Posterior vena cava (tissue), 2 donors: ENCODE measurements around the gene PXN. TPM values are rescaled to one million over a fixed set of nuclear protein-coding genes. Genes with fewer than 3 reads are reported as not detected.
A peak's percentile ranks its signal among the peaks of the same experiment; 100 is the strongest.

Experiments used
- DNase-seq: peaks from one replicate; pipeline ENCODE4 v3.0.0-alpha.2; 2020; ENCODE audit warnings: low spot score
- intact Hi-C, 2 donors: fragments of 100-400 bp; cut with DNase I; formaldehyde crosslinking; loops; one replicate each; pipeline versions ENCODE4 v1.14.1 to v1.14.2; 2022 to 2023
- long read RNA-seq, 2 donors: library from polyadenylated mRNA; unstranded; transcript quantifications; one replicate each; pipeline ENCODE4 v2.0.0, GENCODE V29; 2020 to 2021
- total RNA-seq, 2 donors: library from RNA; stranded (reverse); fragmentation: NEBNext Ultra II Directional; extraction: Animal tissue kit (Norgen Biotek cat#: 25700); gene quantifications; one replicate each; pipeline ENCODE4 v1.2.1, GENCODE V29; 2021
- donor health status: DM: yes; HTN: yes; CAD: no.
- donor health status: DM: yes; HTN: yes; CAD: no.

The PXN gene
- 100 to 1,000 TPM; 110 to 113 TPM for total RNA-seq
- long read RNA-seq, donor 1, partial matches to known transcripts = 4 of 88 reads
- long read RNA-seq, donor 1, other reads (novel, unspliced or antisense) = 82 of 88 reads
- long read RNA-seq, donor 2, partial matches to known transcripts = 11 of 163 reads
- long read RNA-seq, donor 2, other reads (novel, unspliced or antisense) = 152 of 163 reads

DNA sequence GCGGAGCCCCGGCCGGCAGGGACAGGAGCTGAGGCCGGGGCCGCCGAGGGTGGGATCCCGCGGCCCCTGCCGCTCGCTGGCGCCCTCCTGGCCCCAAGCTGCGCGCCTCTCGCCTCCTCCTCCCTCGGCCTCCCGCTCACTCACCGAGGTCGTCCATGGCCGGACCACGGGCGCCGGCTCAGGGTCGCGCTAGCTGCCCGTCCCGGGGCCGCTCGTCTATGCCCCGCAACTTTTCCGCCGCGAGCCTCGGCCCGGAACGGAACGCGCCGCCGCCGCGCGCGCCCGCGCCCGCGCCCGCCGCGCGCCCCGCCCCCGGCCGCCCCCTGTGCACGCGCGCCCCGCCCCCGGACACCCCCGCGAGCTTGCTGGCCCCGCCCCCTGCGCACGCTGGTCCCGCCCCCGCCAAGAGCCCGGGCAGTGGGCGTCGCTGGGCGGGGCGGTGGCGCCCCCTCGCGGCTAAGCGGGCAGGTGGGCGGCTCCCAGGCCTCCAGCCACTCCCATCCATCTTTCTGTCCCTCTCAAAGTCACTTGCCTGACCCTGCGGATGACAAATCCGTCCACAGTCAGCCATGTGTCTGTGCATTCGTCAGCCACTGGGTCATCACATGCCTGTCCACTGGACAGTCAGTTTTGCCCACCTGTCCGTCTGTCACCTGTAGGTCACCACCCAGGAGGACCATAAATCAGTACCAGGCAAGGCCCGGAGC is at the start of gene PXN:
Gene PXN (minus strand): TSS at position 258 of the 707 bp plus-strand sequence. CDS start 101 bp downstream, at position 157.
- intact Hi-C loops = loop anchor here (2.0 to 5.0 kb wide), 2 partner anchors 37 to 38 kb away; no protein-coding TSS in a partner anchor
- DNase-seq = peak; percentile 97

DNA sequence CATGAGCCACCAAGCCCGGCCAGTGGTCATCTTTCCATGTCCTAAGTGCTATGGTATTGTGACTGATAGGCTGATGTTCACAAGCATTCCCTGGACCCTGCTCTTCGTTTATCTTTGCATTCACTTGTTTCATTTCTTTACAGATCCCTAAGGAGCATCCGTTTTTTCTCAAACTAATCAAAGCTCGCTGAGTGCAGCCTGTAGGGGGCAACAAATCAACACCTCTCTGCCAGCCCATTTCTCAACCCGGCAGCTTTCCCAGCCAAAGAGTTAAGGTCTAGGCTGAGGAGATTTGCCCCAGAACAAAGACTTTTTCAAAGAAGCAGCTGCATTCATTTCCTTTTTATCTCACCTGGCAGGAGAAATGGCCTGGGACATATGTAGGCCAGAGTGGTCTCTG is 48.7 kb upstream of the PXN start:
- intact Hi-C loops = no loop called here
- DNase-seq = no peak

DNA sequence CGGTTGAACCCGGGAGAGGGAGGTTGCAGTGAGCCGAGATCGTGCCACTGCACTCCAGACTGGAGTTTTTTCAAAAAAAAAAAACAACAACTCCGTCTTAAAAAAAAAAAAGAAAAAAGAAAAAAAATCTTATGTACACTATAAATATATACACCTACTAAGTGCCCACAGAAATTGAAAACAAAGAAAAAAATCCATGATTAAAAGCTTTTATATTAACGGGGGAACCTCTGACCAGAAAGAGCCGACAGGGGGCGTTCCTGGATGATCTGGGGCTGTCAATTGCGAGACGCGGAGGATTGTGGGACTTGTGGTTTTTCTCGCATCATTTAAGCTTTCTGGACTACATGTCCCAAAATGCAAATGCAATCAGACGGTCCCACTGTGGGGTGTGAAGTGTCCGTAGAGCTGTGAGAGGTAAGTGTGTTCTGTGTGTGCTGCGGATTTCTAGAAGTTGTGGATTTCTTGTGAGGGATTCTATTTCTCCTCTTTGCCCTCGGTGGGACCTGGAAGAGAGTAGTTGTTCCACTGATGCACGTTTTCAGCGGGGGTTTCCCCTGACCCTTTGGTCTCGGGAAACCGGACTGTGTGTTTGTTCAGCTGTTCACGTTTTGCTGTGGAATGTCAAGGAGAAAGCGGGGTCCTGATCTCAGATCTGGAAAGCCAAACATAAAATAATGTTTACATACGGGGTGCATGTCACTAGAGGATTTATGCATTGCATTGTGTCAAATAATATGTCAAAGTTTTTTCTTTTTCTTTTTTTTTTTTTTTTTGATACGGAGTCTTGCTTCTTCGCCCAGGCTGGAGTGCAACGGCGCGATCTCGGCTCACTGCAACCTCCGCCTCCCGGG is 36.7 kb upstream of the PXN start, which contains the start of gene SIRT4:
Gene SIRT4 (plus strand): TSS at position 360 of the 854 bp plus-strand sequence. CDS start 1,241 bp downstream, outside the sequence.
- peak; percentile 95 for DNase-seq
- intact Hi-C loops = no loop called here

DNA sequence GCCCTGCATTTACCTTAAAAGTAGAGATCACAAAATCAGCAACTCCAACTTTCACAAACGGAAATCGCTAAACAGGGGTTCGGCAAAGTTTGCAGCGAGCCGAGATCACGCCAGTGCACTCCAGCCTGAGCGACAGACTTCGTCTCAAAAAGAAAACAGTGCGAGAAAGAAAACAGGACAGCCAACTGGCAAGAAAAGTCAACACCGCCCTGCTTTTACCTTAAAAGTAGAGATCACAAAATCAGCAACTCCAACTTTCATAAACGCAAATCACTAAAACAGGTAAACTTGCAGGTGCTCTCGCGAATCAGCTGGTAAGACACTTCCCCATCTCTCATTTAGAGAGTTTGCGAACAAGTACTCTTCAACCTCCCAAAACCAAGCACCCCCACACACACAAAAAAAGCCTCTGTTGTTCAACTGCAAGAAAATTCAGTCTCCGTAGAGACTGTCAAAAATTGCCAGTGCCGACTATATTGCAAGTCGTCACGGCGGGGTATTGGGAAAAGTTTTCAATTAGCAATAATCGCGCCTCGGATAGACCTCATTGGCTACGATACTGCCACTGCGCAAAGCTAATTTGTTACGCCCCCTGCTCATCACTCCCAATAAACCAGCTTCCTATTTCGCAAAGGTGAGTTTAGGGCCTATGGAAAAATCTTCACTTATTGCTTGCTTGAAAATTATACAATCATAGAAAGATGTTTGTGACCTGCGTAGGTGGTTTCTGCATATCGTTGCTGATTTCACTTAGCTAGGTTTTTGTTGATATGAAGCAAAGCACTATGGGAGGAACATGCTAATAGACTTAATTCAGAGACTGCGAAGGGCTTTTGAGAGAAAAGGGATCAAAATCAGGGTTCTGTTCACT is 27.4 kb upstream of the PXN start, which contains the start of gene RNU4-1:
Gene RNU4-1 (minus strand): TSS at position 577 of the 871 bp plus-strand sequence.
- intact Hi-C loops = no loop called here

DNA sequence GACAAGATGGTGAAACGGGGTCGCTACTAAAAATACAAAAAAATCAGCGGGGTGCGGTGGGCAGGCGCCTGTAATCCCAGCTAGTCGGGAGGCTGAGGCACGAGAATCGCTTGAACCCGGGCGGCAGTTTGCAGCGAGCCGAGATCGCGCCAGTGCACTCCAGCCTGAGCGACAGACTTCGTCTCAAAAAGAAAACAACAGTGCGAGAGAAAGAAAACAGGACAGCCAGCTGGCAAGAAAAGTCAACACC is 26.8 kb upstream of the PXN start:
- intact Hi-C loops = no loop called here
- no peak for DNase-seq

More for the DNA sequence above, 27.4 kb upstream of the PXN start, which contains the start of gene RNU4-1:
- DNase-seq = no peak

DNA sequence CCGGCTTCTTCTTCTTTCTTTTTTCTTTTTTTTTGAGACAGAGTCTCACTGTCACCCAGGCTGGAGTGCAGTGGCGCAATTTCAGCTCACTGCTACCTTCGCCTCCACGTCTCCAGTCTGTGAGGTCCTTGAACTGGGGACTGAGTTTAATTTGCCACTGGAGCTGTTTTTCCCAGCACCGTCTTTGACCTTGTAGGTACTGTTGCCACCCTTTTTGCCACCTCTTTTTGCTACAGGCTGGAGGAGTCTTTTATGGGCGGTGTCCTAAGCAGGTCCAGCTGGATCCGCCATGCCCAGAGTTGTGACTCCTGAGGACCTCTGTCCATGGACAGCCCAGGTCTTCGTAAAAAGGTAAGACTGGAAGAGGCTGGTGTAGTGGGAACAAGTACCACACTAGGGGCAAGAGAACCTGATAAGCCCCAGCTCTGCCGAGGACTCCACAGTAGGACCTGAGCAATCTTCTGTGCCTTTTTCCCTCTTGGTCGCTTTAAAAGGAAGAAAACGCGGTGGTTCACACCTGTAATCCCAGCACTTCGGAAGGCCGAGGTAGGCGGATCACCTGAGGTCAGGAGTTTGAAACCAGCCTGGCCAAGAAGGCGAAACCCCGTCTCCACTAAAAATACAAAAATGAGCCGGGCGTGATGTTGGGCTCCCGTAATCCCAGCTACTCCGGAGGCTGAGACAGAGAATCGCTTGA is 25.2 kb upstream of the PXN start:
- no peak for DNase-seq
- intact Hi-C loops = no loop called here

DNA sequence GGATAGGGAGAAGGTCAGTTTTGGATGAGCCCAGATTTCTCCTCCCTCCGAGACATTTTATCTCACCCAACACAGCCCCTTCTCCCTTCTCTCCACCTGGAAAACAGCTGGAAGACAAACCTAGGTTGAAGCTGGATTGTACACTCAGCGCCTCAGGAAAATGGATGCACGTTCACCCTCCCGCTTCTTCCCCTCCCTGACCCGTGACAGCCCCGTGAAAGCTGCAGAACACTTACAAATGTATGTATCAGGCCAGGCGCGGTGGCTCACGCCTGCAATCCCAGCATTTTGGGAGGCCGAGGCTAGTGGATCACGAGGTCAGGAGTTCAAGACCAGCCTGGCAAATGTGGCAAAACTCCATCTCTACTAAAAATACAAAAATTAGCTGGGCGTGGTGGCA is 22.0 kb upstream of the PXN start:
- intact Hi-C loops = loop anchor here in 1 of 2 donors (2.0 kb wide), 1 partner anchor 65 kb away; no protein-coding TSS in a partner anchor
- no peak for DNase-seq

DNA sequence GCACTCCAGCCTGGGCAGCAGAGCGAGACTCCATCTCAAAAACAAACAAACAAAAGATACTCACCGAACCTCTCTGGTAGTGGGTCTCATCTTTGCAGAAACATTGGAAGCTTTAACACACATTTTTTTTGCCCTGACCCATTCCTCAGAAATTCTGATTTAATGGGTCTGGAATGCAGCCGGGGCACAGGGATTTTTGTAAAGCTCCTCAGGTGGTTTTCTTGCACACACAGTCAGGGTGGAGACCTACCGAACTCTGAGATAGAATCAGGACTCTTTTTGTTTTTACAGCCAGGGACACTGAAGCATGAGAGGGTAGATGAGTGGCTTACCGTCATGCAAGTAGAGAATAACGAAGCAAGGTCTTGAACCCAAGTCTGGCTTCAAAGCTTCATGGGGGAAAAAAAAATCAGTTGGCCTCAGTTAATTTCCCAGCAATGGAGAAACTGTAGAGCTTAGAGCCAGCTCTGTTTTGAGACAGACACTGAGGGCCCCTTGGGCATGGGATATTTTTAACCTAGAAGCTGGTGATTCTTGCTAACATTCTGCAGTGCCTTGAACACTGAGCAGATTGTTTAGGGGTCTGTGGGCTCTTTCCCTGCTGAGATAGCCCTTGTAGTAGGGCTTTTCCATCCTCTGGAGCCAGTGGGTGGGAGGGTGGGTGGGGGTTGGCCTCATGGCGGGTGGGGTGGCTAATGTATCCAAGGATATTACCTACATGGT is 21.4 kb upstream of the PXN start:
- no peak for DNase-seq
- intact Hi-C loops = loop anchor here in 1 of 2 donors (2.0 kb wide), 1 partner anchor 64 kb away; no protein-coding TSS in a partner anchor

DNA sequence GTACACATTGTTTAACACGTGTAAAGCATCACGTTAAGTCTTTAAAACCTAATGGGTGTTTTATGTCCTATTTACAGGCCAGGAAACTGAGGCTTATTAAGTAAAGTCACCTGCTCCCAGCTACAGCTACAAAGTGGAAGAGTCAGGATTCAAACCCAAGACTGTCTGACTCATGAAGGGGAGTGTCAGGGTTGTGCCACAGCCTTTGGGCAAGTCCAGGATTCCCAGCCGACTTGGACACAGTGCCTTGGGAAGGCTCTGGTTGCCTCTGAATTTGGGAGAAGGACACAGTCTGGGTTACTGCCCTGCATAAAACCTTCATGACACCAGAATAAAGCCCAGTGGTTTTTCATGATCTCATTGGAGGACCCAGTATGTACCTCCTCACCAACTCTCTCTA is 18.9 kb upstream of the PXN start:
- intact Hi-C loops = no loop called here
- no peak for DNase-seq

DNA sequence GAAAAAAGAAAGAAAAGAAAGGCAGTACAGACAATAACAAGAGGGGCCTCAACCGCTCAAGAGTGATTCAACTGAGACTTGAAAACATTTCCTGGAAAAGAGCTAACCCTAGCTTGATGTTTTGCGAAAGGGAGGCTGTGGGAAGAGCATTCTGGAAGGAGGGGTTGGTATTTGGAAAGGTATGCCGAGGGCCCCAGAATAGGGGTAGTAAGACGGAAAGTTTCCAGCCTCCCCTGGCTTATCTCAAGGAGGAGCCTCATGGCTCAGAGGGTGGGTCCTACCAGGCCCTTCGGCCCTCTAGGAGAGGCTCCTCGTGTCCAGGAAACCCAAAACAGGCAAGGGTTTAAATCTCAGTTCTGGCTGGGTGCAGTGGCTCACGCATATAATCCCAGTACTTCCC is 17.8 kb upstream of the PXN start:
- no peak for DNase-seq
- intact Hi-C loops = no loop called here

DNA sequence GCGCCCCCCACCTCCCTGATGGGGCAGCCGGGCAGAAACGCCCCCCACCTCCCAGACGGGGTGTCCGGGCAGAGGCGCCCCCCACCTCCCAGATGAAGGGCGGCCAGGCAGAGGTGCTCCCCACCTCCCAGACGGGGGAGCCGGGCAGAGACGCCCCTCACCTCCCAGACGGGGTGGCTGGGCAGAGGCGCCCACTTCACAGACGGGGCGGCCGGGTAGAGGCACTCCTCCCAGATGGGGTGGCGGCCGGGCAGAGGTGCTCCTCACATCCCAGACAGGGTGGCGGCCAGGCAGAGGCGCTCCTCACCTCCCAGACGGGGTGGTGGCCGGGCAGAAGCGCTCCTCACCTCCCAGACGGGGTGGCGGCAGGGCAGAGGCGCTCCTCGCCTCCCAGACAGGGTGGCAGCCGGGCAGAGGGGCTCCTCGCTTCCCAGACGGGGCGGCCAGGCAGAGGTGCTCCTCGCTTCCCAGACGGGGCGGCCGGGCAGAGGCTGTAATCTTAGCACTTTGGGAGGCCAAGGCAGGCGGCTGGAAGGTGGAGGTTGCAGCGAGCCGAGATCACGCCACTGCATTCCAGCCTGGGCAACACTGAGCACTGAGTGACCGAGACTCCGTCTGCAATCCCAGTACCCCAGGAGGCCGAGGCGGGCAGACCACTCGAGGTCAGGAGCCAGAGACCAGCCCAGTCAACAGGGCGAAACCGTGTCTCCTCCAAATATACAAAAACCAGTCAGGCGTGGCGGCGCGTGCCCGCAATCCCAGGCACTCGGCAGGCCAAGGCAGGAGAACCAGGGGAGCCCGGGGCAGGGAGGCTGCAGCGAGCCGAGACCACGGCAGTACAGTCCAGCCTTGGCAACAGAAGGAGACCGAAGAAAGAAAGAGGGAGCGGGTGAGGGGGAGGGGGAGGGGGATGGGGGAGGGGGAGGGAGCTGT is 12.9 kb upstream of the PXN start:
- intact Hi-C loops = no loop called here
- no peak for DNase-seq

DNA sequence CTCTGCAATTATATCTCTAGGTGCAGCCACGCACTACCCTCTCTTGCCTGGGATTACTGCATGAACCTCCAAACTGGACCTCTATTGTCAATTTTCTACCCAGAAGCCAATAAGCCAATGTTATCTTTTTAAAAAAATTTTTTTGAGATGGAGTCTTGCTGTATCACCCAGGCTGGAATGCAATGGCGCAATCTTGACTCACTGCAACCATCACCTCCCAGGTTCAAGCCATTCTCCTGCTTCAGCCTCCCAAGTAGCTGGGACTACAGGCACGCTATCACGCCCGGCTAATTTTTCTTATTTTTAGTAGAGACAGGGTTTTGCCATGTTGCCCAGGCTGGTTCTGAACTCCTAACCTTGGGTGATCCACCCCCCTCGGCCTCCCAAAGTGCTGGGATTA is 11.2 kb upstream of the PXN start:
- DNase-seq = no peak
- intact Hi-C loops = no loop called here

DNA sequence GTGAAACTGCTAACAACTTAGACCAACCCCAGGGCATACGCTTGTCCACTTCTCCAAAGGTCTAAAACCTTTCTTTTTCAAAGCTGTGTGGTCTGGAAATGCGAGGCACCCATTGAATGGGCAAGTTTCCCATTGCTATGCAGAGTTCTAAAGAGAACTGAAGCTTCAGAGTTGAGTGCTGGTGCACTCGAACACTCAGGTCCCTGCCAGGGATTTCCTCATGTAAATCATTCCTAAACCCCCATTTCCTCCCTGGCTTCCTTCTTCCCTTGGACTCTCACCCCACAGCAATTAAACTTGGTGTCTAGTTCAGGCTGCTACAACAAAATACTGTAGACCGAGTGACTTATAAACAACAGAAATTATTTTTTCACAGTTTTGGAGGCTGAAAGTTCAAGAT is 2.2 kb upstream of the PXN start:
- intact Hi-C loops = loop anchor here in 1 of 2 donors (5.0 kb wide), 1 partner anchor 40 kb away; no protein-coding TSS in a partner anchor

DNA sequence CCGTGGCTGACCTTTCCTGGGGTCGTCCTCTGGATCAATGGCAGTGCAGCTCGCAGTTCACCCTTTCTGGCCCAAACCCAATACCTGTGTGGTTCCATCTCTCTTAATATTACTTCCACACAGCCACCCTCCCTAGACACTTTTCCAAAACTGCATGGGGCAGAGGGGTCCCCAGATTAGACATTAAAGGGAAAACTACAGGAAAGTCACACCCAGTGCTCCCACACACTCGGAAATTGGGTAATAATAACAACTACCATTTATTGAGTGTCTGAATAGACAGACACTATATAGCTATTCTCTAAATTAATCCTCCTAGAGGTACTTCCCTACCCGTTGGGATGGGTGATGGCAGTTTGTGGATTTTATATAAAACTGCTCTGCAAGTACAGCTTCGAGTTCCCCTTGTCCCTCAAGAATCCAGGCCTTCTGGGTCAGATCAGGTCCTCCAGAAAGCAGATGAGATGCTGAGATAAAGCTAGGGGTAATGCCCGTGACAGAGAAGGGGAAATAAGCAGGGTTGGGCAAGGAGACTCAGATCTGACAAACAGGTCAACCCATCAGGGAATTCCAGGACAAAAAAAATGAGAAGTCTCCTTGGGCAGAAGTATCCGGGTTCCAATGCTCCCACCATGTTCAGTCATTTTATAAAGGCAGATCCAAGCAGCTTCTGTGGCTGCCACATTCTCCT is 795 bp upstream of the PXN start:
- intact Hi-C loops = loop anchor here in 1 of 2 donors (5.0 kb wide), 1 partner anchor 39 kb away; no protein-coding TSS in a partner anchor
- no peak for DNase-seq

More for the DNA sequence above, 2.2 kb upstream of the PXN start:
- no peak for DNase-seq

DNA sequence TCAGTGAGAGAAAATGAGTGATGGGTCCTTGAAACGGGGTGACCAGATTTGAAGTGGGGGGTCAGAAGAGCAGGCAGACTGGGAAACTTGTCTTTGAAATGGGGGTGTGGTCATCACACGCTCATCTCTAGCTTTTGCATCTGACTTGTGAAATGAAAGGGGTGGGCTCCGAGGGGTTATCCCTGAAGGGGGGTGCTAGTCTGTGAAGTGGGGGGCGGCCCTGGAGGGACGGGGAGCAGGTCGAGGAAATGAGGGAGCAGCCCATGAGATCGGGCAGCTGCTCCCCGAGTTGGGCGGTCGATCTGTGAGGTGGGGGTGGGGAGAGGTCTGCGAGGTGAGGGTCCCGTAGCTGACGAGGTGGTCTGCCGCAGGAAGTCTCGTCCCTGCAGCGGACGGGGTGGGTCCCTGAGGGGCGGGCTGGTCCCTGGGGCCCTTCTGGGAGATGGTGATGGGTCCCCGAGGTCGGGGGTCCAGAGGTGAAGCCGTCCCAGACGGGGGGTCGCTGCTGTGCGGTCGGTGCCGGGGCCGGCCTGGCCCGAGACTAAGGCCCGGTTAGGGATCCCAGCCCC is 542 bp downstream of the PXN start:
- intact Hi-C loops = loop anchor here (2.0 to 5.0 kb wide), 2 partner anchors 36 to 38 kb away; no protein-coding TSS in a partner anchor

More for the DNA sequence above, 542 bp downstream of the PXN start:
- DNase-seq = no peak
